T47D (cell line): ENCODE results near the gene ANKRD52.

Experiments used
- DNase-seq, 2 experiments: peaks; one replicate each; pipeline versions ENCODE4 v3.0.0 to v3.0.0-alpha.2; 2011 to 2012; ENCODE audit warnings: low read depth in 1 of 2, low spot score in 1 of 2
- JUND ChIP-seq: IDR thresholded peaks from 2 replicates; pipeline ENCODE4 v1.6.1; 2012; ENCODE audit warnings: low read depth
- in situ Hi-C: cut with HindIII; loops from 2 replicates; pipeline ENCODE4 v1.10.0; 2016; ENCODE audit warnings: low sequenced_read_pairs, low pct_unique_long_range_greater_than_20kb

The ANKRD52 gene

GRCh38 chr12:56258068-56258819 is at the start of gene ANKRD52:
Gene ANKRD52 (minus strand): TSS chr12:56258384. CDS start chr12:56258269, 115 bp downstream.
- in situ Hi-C loops = no loop called here
- no peak for TF ChIP-seq JUND
- peak; percentile 80 to 88 for DNase-seq

- TF ChIP-seq JUND = no peak
- in situ Hi-C loops = no loop called here
- DNase-seq = no peak
These were observed 49.2 kb upstream of the ANKRD52 start for GRCh38 chr12:56307221-56307965.

- in situ Hi-C loops = no loop called here
- no peak for TF ChIP-seq JUND
- DNase-seq = no peak
These were observed 46.8 kb upstream of the ANKRD52 start for GRCh38 chr12:56304872-56305590.

GRCh38 chr12:56304276-56304675 is 46.1 kb upstream of the ANKRD52 start:
- DNase-seq = no peak
- no peak for TF ChIP-seq JUND
- in situ Hi-C loops = no loop called here

- DNase-seq = no peak
- in situ Hi-C loops = no loop called here
- no peak for TF ChIP-seq JUND
These were observed 42.7 kb upstream of the ANKRD52 start for GRCh38 chr12:56300644-56301464.

- 0 out of 2 replicates have a peak, but pooled peaks have one; percentile 13 for TF ChIP-seq JUND
- DNase-seq = peak; percentile 85 to 100
- in situ Hi-C loops = no loop called here
These were observed 41.9 kb upstream of the ANKRD52 start, which contains the start of gene CS for GRCh38 chr12:56299853-56300643. Gene CS (minus strand): TSS chr12:56300330. CDS start chr12:56300201, 129 bp downstream.

GRCh38 chr12:56299308-56299852 is 41.2 kb upstream of the ANKRD52 start:
- no peak for DNase-seq
- TF ChIP-seq JUND = no peak
- in situ Hi-C loops = no loop called here

- TF ChIP-seq JUND = no peak
- DNase-seq = no peak
- in situ Hi-C loops = no loop called here
These were observed 40.6 kb upstream of the ANKRD52 start for GRCh38 chr12:56298828-56299227.

- TF ChIP-seq JUND = no peak
- DNase-seq = no peak
- in situ Hi-C loops = no loop called here
These were observed 39.2 kb upstream of the ANKRD52 start for GRCh38 chr12:56297400-56297799.

- in situ Hi-C loops = no loop called here
- DNase-seq = no peak
- TF ChIP-seq JUND = no peak
These were observed 38.1 kb upstream of the ANKRD52 start for GRCh38 chr12:56296295-56296694.

GRCh38 chr12:56293795-56294194 is 35.6 kb upstream of the ANKRD52 start:
- in situ Hi-C loops = no loop called here
- DNase-seq = peak in 1 of 2 experiments; percentile 25
- TF ChIP-seq JUND = no peak
